IMR-90 (cell line): ENCODE results near the gene STK25. TPM values are rescaled to one million over a fixed set of nuclear protein-coding genes. Genes with fewer than 3 reads are reported as not detected.

ENCODE experiments used
- ATAC-seq: fragments of 200-7000 bp; cut with Tn5 transposase; 2 replicates; pipeline ENCODE4 v1.9.1; 2020; ENCODE audit warnings: low read depth, mild to moderate bottlenecking, moderate library complexity
- BruUV-seq: library from RNA; stranded (reverse); fragments of 400-500 nt; replicated peaks from 2 replicates; lab custom pipeline; 2021; lab: Mats Ljungman, UMichigan
- CTCF ChIA-PET: fragments of 300-600 bp; formaldehyde crosslinking; extraction: SDS; loops from one replicate; lab custom pipeline; 2021; ENCODE audit warnings: antibody characterized with exemption; lab: Yijun Ruan, JAX
- POLR2A ChIA-PET: fragments of 300-600 bp; sonication (Branson Sonifier 250); formaldehyde crosslinking; loops from one replicate; lab custom pipeline; 2022; ENCODE audit warnings: antibody characterized with exemption; ENCODE audit not compliant: unreplicated experiment; lab: Charles Lee
- DNase-seq: peaks from one replicate; pipeline ENCODE4 v3.0.0; 2013
- H2AFZ ChIP-seq: replicated peaks from 2 replicates; pipeline ENCODE3; 2013; ENCODE audit warnings: low read length, mild to moderate bottlenecking; ENCODE audit not compliant: poor library complexity
- H2AK5ac ChIP-seq: 2 replicates; pipeline ENCODE4 v1.6.1; 2013; ENCODE audit warnings: low read depth, low read length, inconsistent platforms
- H2AK9ac ChIP-seq: replicated peaks from 2 replicates; pipeline ENCODE3; 2013; ENCODE audit warnings: mild to moderate bottlenecking, low read depth, low read length, moderate library complexity; ENCODE audit not compliant: poor library complexity
- H2BK120ac ChIP-seq: 2 replicates; pipeline ENCODE4 v1.6.1; 2013; ENCODE audit warnings: low read depth, low read length, inconsistent platforms
- H2BK15ac ChIP-seq: 3 replicates; pipeline ENCODE4 v1.6.1; 2013; ENCODE audit warnings: low read depth, low read length, inconsistent platforms
- H2BK20ac ChIP-seq: 2 replicates; pipeline ENCODE4 v1.6.1; 2013; ENCODE audit warnings: low read depth, mild to moderate bottlenecking, inconsistent platforms, low read length, moderate library complexity
- H2BK5ac ChIP-seq: 2 replicates; pipeline ENCODE4 v1.6.1; 2013; ENCODE audit warnings: mild to moderate bottlenecking, low read depth, low read length, inconsistent platforms; ENCODE audit not compliant: poor library complexity, severe bottlenecking
- H3K14ac ChIP-seq: replicated peaks from 2 replicates; pipeline ENCODE4 v1.6.1; 2013; ENCODE audit warnings: low read depth, low read length, inconsistent platforms
- H3K18ac ChIP-seq: 2 replicates; pipeline ENCODE4 v1.6.1; 2013; ENCODE audit warnings: low read depth, low read length, control low read depth
- H3K23ac ChIP-seq: 2 replicates; pipeline ENCODE4 v1.6.1; 2013; ENCODE audit warnings: low read depth, low read length, inconsistent platforms
- H3K27ac ChIP-seq: 2 replicates; pipeline ENCODE4 v1.5.1; 2013; ENCODE audit warnings: mild to moderate bottlenecking, control low read depth, low read length; ENCODE audit not compliant: insufficient read depth
- H3K27me3 ChIP-seq: 2 replicates; pipeline ENCODE4 v1.6.1; 2013; ENCODE audit warnings: low read length; ENCODE audit not compliant: control insufficient read depth, insufficient read depth
- H3K36me3 ChIP-seq: 2 replicates; pipeline ENCODE4 v1.6.1; 2013; ENCODE audit warnings: low read length, mixed read lengths; ENCODE audit not compliant: control insufficient read depth, insufficient read depth
- H3K4ac ChIP-seq: 2 replicates; pipeline ENCODE4 v1.6.1; 2013; ENCODE audit warnings: low read depth, low read length, inconsistent platforms
- H3K4me1 ChIP-seq: 2 replicates; pipeline ENCODE4 v1.6.1; 2013; ENCODE audit warnings: low read length, mixed read lengths; ENCODE audit not compliant: control insufficient read depth, insufficient read depth
- H3K4me2 ChIP-seq: 2 replicates; pipeline ENCODE4 v1.6.1; 2013; ENCODE audit warnings: low read depth, mild to moderate bottlenecking, control low read depth, low read length, moderate library complexity
- H3K4me3 ChIP-seq: 2 replicates; pipeline ENCODE4 v1.5.1; 2013; ENCODE audit warnings: low read depth, mild to moderate bottlenecking, control low read depth, low read length, moderate library complexity; ENCODE audit not compliant: insufficient read depth
- H3K56ac ChIP-seq: 2 replicates; pipeline ENCODE4 v1.6.1; 2013; ENCODE audit warnings: low read length, inconsistent platforms; ENCODE audit not compliant: insufficient read depth; ENCODE audit errors: extremely low read depth
- H3K79me1 ChIP-seq, 2 experiments: 2 replicates each; pipeline ENCODE4 v1.6.1; 2013; ENCODE audit warnings: low read length in 2 of 2, inconsistent platforms in 1 of 2, low read depth in 1 of 2
- H3K9ac ChIP-seq: 2 replicates; pipeline ENCODE4 v1.6.1; 2013; ENCODE audit warnings: low read depth, low read length, control low read depth
- H3K9me1 ChIP-seq: 2 replicates; pipeline ENCODE4 v1.6.1; 2013; ENCODE audit warnings: low read length, inconsistent platforms; ENCODE audit not compliant: insufficient read depth
- H3K9me3 ChIP-seq: 2 replicates; pipeline ENCODE4 v1.6.1; 2013; ENCODE audit warnings: low read length; ENCODE audit not compliant: control insufficient read depth, insufficient read depth
- H4K20me1 ChIP-seq: 2 replicates; pipeline ENCODE4 v1.6.1; 2013; ENCODE audit warnings: low read length, inconsistent platforms; ENCODE audit not compliant: insufficient read depth
- H4K5ac ChIP-seq: 2 replicates; pipeline ENCODE4 v1.6.1; 2013; ENCODE audit warnings: mild to moderate bottlenecking, low read depth, low read length, control low read depth
- H4K8ac ChIP-seq, 2 experiments: 2 replicates each; pipeline ENCODE4 v1.6.1; 2013; ENCODE audit warnings: low read depth in 2 of 2, low read length in 2 of 2, control low read depth in 1 of 2, inconsistent platforms in 1 of 2
- H4K91ac ChIP-seq: 2 replicates; pipeline ENCODE4 v1.6.1; 2013; ENCODE audit warnings: low read depth, low read length, inconsistent platforms; ENCODE audit not compliant: insufficient read depth
- CEBPB ChIP-seq: IDR thresholded peaks from 2 replicates; pipeline ENCODE4 v1.6.1; 2012; ENCODE audit warnings: low read depth, low read length, improper control_type of control experiment
- CHD1 ChIP-seq: IDR thresholded peaks from 2 replicates; pipeline ENCODE4 v1.6.1; 2012; ENCODE audit warnings: low read depth, low read length, improper control_type of control experiment
- ELK1 ChIP-seq: fragments of 150-350 bp; IDR thresholded peaks from 2 replicates; pipeline ENCODE4 v1.6.1; 2016; ENCODE audit warnings: low read depth, mild to moderate bottlenecking, low read length, moderate library complexity, borderline replicate concordance
- FOS ChIP-seq: fragments of 150-350 bp; IDR thresholded peaks from 2 replicates; pipeline ENCODE4 v1.6.1; 2016; ENCODE audit warnings: low read depth, low read length
- MAFK ChIP-seq: IDR thresholded peaks from 2 replicates; pipeline ENCODE4 v1.6.1; 2012; ENCODE audit warnings: low read depth, low read length, improper control_type of control experiment
- MXI1 ChIP-seq: IDR thresholded peaks from 2 replicates; pipeline ENCODE4 v1.6.1; 2012; ENCODE audit warnings: low read depth, mild to moderate bottlenecking, low read length, moderate library complexity, borderline replicate concordance
- NFE2L2 ChIP-seq: fragments of 150-350 bp; IDR thresholded peaks from 2 replicates; pipeline ENCODE4 v1.6.1; 2016; ENCODE audit warnings: low read depth, mild to moderate bottlenecking, low read length
- POLR2A ChIP-seq: IDR thresholded peaks from 2 replicates; pipeline ENCODE4 v1.6.1; 2012; ENCODE audit warnings: mild to moderate bottlenecking, low read depth, low read length
- RFX5 ChIP-seq: IDR thresholded peaks from 2 replicates; pipeline ENCODE4 v1.8.0; 2012; ENCODE audit warnings: low read depth, mild to moderate bottlenecking, low read length, moderate library complexity
- SMC3 ChIP-seq: fragments of 150-350 bp; IDR thresholded peaks from 2 replicates; pipeline ENCODE4 v1.6.1; 2016; ENCODE audit warnings: low read depth, mild to moderate bottlenecking, antibody characterized with exemption, low read length, moderate library complexity
- WGBS, 2 experiments: methylation state at CpG; one replicate each; pipeline versions ENCODE4 v1.1.5 to v1.1.7; 2013; ENCODE audit warnings: missing lambda C conversion rate in 2 of 2; ENCODE audit not compliant: insufficient read length in 1 of 2; ENCODE audit errors: extremely low coverage in 2 of 2; 5-methylcytosine and 5-hydroxymethylcytosine counted together
- dilution Hi-C: fragments of 300-500 bp; cut with HindIII; formaldehyde crosslinking; loops from one replicate; pipeline ENCODE4 v1.14.3; 2018; ENCODE audit warnings: low sequenced_read_pairs; ENCODE audit not compliant: unreplicated experiment
- in situ Hi-C: fragments of 300-500 bp; cut with MboI; formaldehyde crosslinking; loops from 3 replicates; pipeline ENCODE4 v1.14.3; 2019; ENCODE audit warnings: low sequenced_read_pairs, inconsistent platforms, mixed read lengths
- intact Hi-C: fragments of 100-400 bp; cut with micrococcal nuclease; formaldehyde crosslinking; loops from 2 replicates; pipeline ENCODE4 v1.10.0; 2022
- polyA plus RNA-seq, 3 experiments: library from polyadenylated mRNA; depleted of rRNA; stranded (reverse); fragments of >200 nt; gene quantifications; 2 replicates each; pipeline ENCODE4 v1.2.3, GENCODE V29; 2012; ENCODE audit warnings: low replicate concordance in 1 of 3
- total RNA-seq: library from RNA; depleted of rRNA; stranded (reverse); fragments of >200 nt; gene quantifications from 2 replicates; pipeline ENCODE4 v1.2.3, GENCODE V29; 2012
- TF ChIP-seq, protein P1 (sequence below): fragments of 150-350 bp; IDR thresholded peaks from 2 replicates; pipeline ENCODE4 v1.6.1; 2017; ENCODE audit warnings: mild to moderate bottlenecking, antibody characterized with exemption, low read length, low read depth

Gene STK25
- total and polyA plus RNA-seq, 2 of the 4 experiments (the other 2 are of a cell fraction) = 258 to 392 TPM

DNA sequence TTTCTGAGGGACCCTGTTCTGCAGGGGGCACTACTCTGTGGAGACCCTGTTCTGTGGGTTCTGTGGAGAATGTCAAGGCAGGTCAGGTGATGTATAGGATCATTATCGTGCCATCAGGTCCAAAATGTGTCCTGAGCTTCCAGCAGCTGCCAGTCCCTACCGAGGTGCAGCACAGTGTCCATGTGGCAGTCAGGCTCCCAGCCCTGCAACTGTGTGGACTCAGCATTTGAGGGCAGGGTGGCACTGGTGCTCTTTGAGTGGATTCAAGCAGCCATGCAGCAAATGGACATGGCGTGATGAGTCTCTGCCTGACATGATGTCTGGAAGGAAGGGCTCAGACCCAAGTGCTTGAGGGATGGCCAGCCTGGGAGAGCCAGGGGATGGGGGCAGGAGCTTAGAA lies 35.0 kb downstream of the STK25 start:
- no TSS peak for BruUV-seq
- Histone ChIP-seq H3K9me1 (no peaks in the 10 kb centered on the region), H2BK120ac (no peak overlapping the region), H2AK5ac (no peak overlapping the region), H2AK9ac (no peak overlapping the region), H2BK5ac (no peak overlapping the region), H3K4me3 (no peak overlapping the region), H4K20me1 (no peaks in the 10 kb centered on the region), H3K4me2 (no peak overlapping the region), H3K18ac (no peak overlapping the region), H4K8ac (no peak overlapping the region), H3K4ac (no peak overlapping the region), H3K36me3 (no peaks in the 10 kb centered on the region), H3K14ac (no peak overlapping the region), H4K5ac (no peak overlapping the region), H2BK15ac (no peak overlapping the region), H3K23ac (no peak overlapping the region), H2AFZ (no peak overlapping the region), H3K27ac (no peak overlapping the region), H3K9ac (no peak overlapping the region), H3K4me1 (no peaks in the 10 kb centered on the region), H3K27me3 (peaks cover 9% of the 10 kb centered on the region), H3K9me3 (no peaks in the 10 kb centered on the region), H2BK20ac (no peak overlapping the region), H3K79me1 (no peaks in the 10 kb centered on the region), H3K56ac (no peak overlapping the region), H4K91ac (no peak overlapping the region)
- ChIA-PET CTCF (no interaction called here), POLR2A (no interaction called here)
- no peak for ATAC-seq
- TF ChIP-seq POLR2A (no peak), MXI1 (no peak), MAFK (no peak), CEBPB (no peak), ELK1 (no peak), SMC3 (no peak), CHD1 (no peak), RFX5 (no peak), NFE2L2 (no peak), FOS (no peak)
- TF ChIP-seq, protein P1, sequence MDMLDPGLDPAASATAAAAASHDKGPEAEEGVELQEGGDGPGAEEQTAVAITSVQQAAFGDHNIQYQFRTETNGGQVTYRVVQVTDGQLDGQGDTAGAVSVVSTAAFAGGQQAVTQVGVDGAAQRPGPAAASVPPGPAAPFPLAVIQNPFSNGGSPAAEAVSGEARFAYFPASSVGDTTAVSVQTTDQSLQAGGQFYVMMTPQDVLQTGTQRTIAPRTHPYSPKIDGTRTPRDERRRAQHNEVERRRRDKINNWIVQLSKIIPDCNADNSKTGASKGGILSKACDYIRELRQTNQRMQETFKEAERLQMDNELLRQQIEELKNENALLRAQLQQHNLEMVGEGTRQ = no peak
- WGBS, 2 experiments = no CpG with 5 or more reads among the region's 3 CpGs
- in situ Hi-C loops (no loop called here), dilution Hi-C loops (no loop called here), intact Hi-C loops (no loop called here)
- DNase-seq = no peak
